Endodermal cell (in vitro differentiated cells): Measurements from ENCODE around the gene ANXA4. TPM values are rescaled to one million over a fixed set of nuclear protein-coding genes. Genes with fewer than 3 reads are reported as not detected.
A peak's percentile ranks its signal among the peaks of the same experiment; 100 is the strongest.

Experiments used
- DNase-seq: peaks from one replicate; pipeline ENCODE4 v3.0.0-alpha.2; 2017
- H3K27ac ChIP-seq: 2 replicates; pipeline ENCODE4 v1.5.1; 2013; ENCODE audit warnings: mild to moderate bottlenecking, low read depth, low read length, moderate library complexity
- H3K27me3 ChIP-seq: 2 replicates; pipeline ENCODE4 v1.6.1; 2013; ENCODE audit warnings: mild to moderate bottlenecking, low read length, moderate library complexity; ENCODE audit not compliant: insufficient read depth, control insufficient read depth, poor library complexity, severe bottlenecking
- H3K36me3 ChIP-seq: 2 replicates; pipeline ENCODE4 v1.7.0; 2013; ENCODE audit warnings: mild to moderate bottlenecking, low read length, moderate library complexity; ENCODE audit not compliant: control insufficient read depth, insufficient read depth
- H3K4me1 ChIP-seq: one replicate; pipeline ENCODE4 v1.7.0; 2013; ENCODE audit warnings: low read length; ENCODE audit not compliant: control insufficient read depth, insufficient read depth
- H3K4me3 ChIP-seq: 2 replicates; pipeline ENCODE4 v1.5.1; 2013; ENCODE audit warnings: mild to moderate bottlenecking, low read length, moderate library complexity
- H3K9ac ChIP-seq: 2 replicates; pipeline ENCODE4 v1.6.1; 2013; ENCODE audit warnings: mild to moderate bottlenecking, low read length, moderate library complexity; ENCODE audit not compliant: poor library complexity, severe bottlenecking; ENCODE audit errors: extremely low read depth
- H3K9me3 ChIP-seq: 2 replicates; pipeline ENCODE4 v1.6.1; 2013; ENCODE audit warnings: mild to moderate bottlenecking, low read length, moderate library complexity; ENCODE audit not compliant: control insufficient read depth
- H3K27ac Mint-ChIP-seq: 2 replicates; pipeline ENCODE4 v1.8.0; 2020; ENCODE audit warnings: mixed read lengths
- H3K27me3 Mint-ChIP-seq: 2 replicates; pipeline ENCODE4 v1.8.0; 2021; ENCODE audit warnings: mild to moderate bottlenecking, mixed read lengths; ENCODE audit not compliant: insufficient read depth
- H3K36me3 Mint-ChIP-seq: 2 replicates; pipeline ENCODE4 v1.8.0; 2020; ENCODE audit warnings: low read depth, mixed read lengths
- H3K4me1 Mint-ChIP-seq: 2 replicates; pipeline ENCODE4 v1.8.0; 2020; ENCODE audit warnings: mixed read lengths
- H3K4me3 Mint-ChIP-seq: 2 replicates; pipeline ENCODE4 v1.8.0; 2020; ENCODE audit warnings: mild to moderate bottlenecking, moderate library complexity, mixed read lengths
- H3K9me3 Mint-ChIP-seq: 2 replicates; pipeline ENCODE4 v1.8.0; 2020; ENCODE audit warnings: mild to moderate bottlenecking, mixed read lengths
- CTCF ChIP-seq: fragments of 200-600 bp; sonication (generic); conservative IDR thresholded peaks from 2 replicates; pipeline ENCODE4 v1.5.0; 2021; ENCODE audit warnings: antibody characterized with exemption, mild to moderate bottlenecking
- WGBS, 2 experiments: methylation state at CpG; one replicate each; pipeline versions ENCODE4 v1.1.5 to v1.1.7; 2013; ENCODE audit warnings: missing lambda C conversion rate in 2 of 2, mixed read lengths in 1 of 2; ENCODE audit not compliant: insufficient coverage in 1 of 2, insufficient read length in 1 of 2; 5-methylcytosine and 5-hydroxymethylcytosine counted together
- total RNA-seq, 2 donors: library from RNA; stranded (reverse); fragmentation: NEBNext Ultra II Directional in 1 of 2; extraction: Animal tissue kit (Norgen Biotek cat#: 25700) in 1 of 2; gene quantifications; 2 replicates in 1 of 2; 3 replicates in 1 of 2; pipeline ENCODE4 v1.2.1, GENCODE V29; 2021

The ANXA4 gene
- total RNA-seq, 2 donors from 2014 or later, result 18.0 to 21.4 TPM

GRCh38 chr2:69831354-69831905, 89.5 kb downstream of the ANXA4 start:
- peak overlapping the region; percentile 83 for H3K4me3 ChIP-seq

GRCh38 chr2:69833752-69834151, 91.8 kb downstream of the ANXA4 start:
- no peaks in the 10 kb centered on the region for H3K27me3 ChIP-seq
- H3K4me3 Mint-ChIP-seq, result no peak overlapping the region
- H3K4me1 ChIP-seq, result peaks cover 4% of the 10 kb centered on the region
- H3K27ac ChIP-seq, result no peak overlapping the region
- peaks cover 33% of the 10 kb centered on the region for H3K4me1 Mint-ChIP-seq
- no peak overlapping the region for H3K27ac Mint-ChIP-seq
- H3K36me3 ChIP-seq, result peaks cover 11% of the 10 kb centered on the region
- H3K4me3 ChIP-seq, result no peak overlapping the region
- no peak overlapping the region for H3K9ac ChIP-seq
- H3K36me3 Mint-ChIP-seq, result peaks cover 15% of the 10 kb centered on the region
- TF ChIP-seq CTCF, result no peak
- no peaks in the 10 kb centered on the region for H3K9me3 Mint-ChIP-seq
- 90% methylated on average over 3 of the region's 3 CpGs; no CpG with 5 or more reads in 1 of the 2 experiments for WGBS, 2 experiments
- no peaks in the 10 kb centered on the region for H3K9me3 ChIP-seq
- H3K27me3 Mint-ChIP-seq, result no peaks in the 10 kb centered on the region
- no peak for DNase-seq

More at GRCh38 chr2:69831354-69831905, 89.5 kb downstream of the ANXA4 start:
- Mint-ChIP-seq H3K4me3 (peak overlapping the region; percentile 85), H3K9me3 (no peaks in the 10 kb centered on the region), H3K27me3 (no peaks in the 10 kb centered on the region), H3K4me1 (peaks cover 25% of the 10 kb centered on the region), H3K27ac (no peak overlapping the region), H3K36me3 (peaks cover 10% of the 10 kb centered on the region)
- peaks cover 4% of the 10 kb centered on the region for H3K4me1 ChIP-seq
- TF ChIP-seq CTCF, result no peak
- H3K9me3 ChIP-seq, result no peaks in the 10 kb centered on the region
- H3K9ac ChIP-seq, result no peak overlapping the region
- WGBS, 2 experiments, result 90 to 96% methylated on average over 2 to 6 of the region's 6 CpGs
- H3K27ac ChIP-seq, result no peak overlapping the region
- peaks cover 6% of the 10 kb centered on the region for H3K36me3 ChIP-seq
- H3K27me3 ChIP-seq, result no peaks in the 10 kb centered on the region
- no peak for DNase-seq

- H3K4me3 ChIP-seq, result no peak overlapping the region
- no peaks in the 10 kb centered on the region for H3K27me3 Mint-ChIP-seq
- no peak overlapping the region for H3K4me3 Mint-ChIP-seq
- H3K27ac Mint-ChIP-seq, result no peak overlapping the region
- no peaks in the 10 kb centered on the region for H3K9me3 Mint-ChIP-seq
- WGBS, 2 experiments, result 88% methylated on average over 2 of the region's 2 CpGs; no CpG with 5 or more reads in 1 of the 2 experiments
- no peak for TF ChIP-seq CTCF
- peaks cover 14% of the 10 kb centered on the region for H3K36me3 ChIP-seq
- DNase-seq, result no peak
- H3K27me3 ChIP-seq, result no peaks in the 10 kb centered on the region
- H3K36me3 Mint-ChIP-seq, result peaks cover 18% of the 10 kb centered on the region
- peaks cover 37% of the 10 kb centered on the region for H3K4me1 Mint-ChIP-seq
- no peak overlapping the region for H3K27ac ChIP-seq
- H3K9ac ChIP-seq, result no peak overlapping the region
- no peaks in the 10 kb centered on the region for H3K9me3 ChIP-seq
- peaks cover 4% of the 10 kb centered on the region for H3K4me1 ChIP-seq
These were observed 93.7 kb downstream of the ANXA4 start for GRCh38 chr2:69835666-69836065.
